H9 (cell line): ENCODE results near the gene LUZP1. TPM values are rescaled to one million over a fixed set of nuclear protein-coding genes. Genes with fewer than 3 reads are reported as not detected.

ENCODE experiments used
- DNase-seq: peaks from one replicate; pipeline ENCODE4 v3.0.0-alpha.2; 2017
- H2AFZ ChIP-seq: one replicate; pipeline ENCODE4 v1.6.1; 2013; ENCODE audit warnings: mild to moderate bottlenecking, low read length, control low read depth, moderate library complexity
- H2AK5ac ChIP-seq: 2 replicates; pipeline ENCODE4 v1.6.1; 2013; ENCODE audit warnings: low read length, control low read depth, mixed read lengths; ENCODE audit not compliant: insufficient read length
- H2BK120ac ChIP-seq: one replicate; pipeline ENCODE4 v1.6.1; 2013; ENCODE audit warnings: low read depth, mild to moderate bottlenecking, low read length, control low read depth, inconsistent platforms; ENCODE audit not compliant: poor library complexity, severe bottlenecking
- H2BK12ac ChIP-seq: 2 replicates; pipeline ENCODE4 v1.6.1; 2013; ENCODE audit warnings: low read length, control low read depth, mixed read lengths, low read depth; ENCODE audit not compliant: insufficient read length
- H2BK15ac ChIP-seq: 2 replicates; pipeline ENCODE4 v1.6.1; 2013; ENCODE audit warnings: low read depth, low read length, control low read depth
- H2BK20ac ChIP-seq: one replicate; pipeline ENCODE4 v1.6.1; 2013; ENCODE audit warnings: low read depth, mild to moderate bottlenecking, low read length, control low read depth, inconsistent platforms; ENCODE audit not compliant: poor library complexity, severe bottlenecking
- H2BK5ac ChIP-seq: 2 replicates; pipeline ENCODE4 v1.6.1; 2013; ENCODE audit warnings: low read length, control low read depth, mixed read lengths; ENCODE audit not compliant: insufficient read length
- H3K14ac ChIP-seq: 2 replicates; pipeline ENCODE4 v1.6.1; 2013; ENCODE audit warnings: low read length, control low read depth; ENCODE audit not compliant: insufficient read depth
- H3K18ac ChIP-seq: 2 replicates; pipeline ENCODE4 v1.6.1; 2013; ENCODE audit warnings: low read depth, mild to moderate bottlenecking, mixed read lengths, low read length, control low read depth; ENCODE audit not compliant: insufficient read length
- H3K23ac ChIP-seq: 2 replicates; pipeline ENCODE4 v1.6.1; 2013; ENCODE audit warnings: low read length, control low read depth, mixed read lengths, low read depth; ENCODE audit not compliant: insufficient read length
- H3K23me2 ChIP-seq: 2 replicates; pipeline ENCODE4 v1.6.1; 2013; ENCODE audit warnings: low read depth, mild to moderate bottlenecking, mixed read lengths, low read length, control low read depth; ENCODE audit not compliant: insufficient read length, poor library complexity, severe bottlenecking
- H3K27ac ChIP-seq: 2 replicates; pipeline ENCODE4 v1.5.1; 2013; ENCODE audit warnings: low read length, control low read depth, mixed read lengths, low read depth; ENCODE audit not compliant: insufficient read length
- H3K27me3 ChIP-seq: 2 replicates; pipeline ENCODE4 v1.6.1; 2013; ENCODE audit warnings: low read length, control low read depth, inconsistent platforms; ENCODE audit not compliant: insufficient read depth
- H3K4ac ChIP-seq: 2 replicates; pipeline ENCODE4 v1.6.1; 2013; ENCODE audit warnings: low read depth, mild to moderate bottlenecking, control low read depth, inconsistent platforms, low read length, moderate library complexity
- H3K4me1 ChIP-seq: 2 replicates; pipeline ENCODE4 v1.6.1; 2013; ENCODE audit warnings: low read length, control low read depth, inconsistent platforms; ENCODE audit not compliant: insufficient read depth
- H3K4me2 ChIP-seq: 2 replicates; pipeline ENCODE4 v1.6.1; 2013; ENCODE audit warnings: low read length, control low read depth, mixed read lengths; ENCODE audit not compliant: insufficient read length, insufficient read depth
- H3K56ac ChIP-seq: 2 replicates; pipeline ENCODE4 v1.6.1; 2013; ENCODE audit warnings: low read depth, mild to moderate bottlenecking, mixed read lengths, low read length, control low read depth; ENCODE audit not compliant: insufficient read length
- H3K79me1 ChIP-seq: 2 replicates; pipeline ENCODE4 v1.6.1; 2013; ENCODE audit warnings: low read depth, mild to moderate bottlenecking, moderate library complexity, low read length, control low read depth, inconsistent platforms; ENCODE audit not compliant: insufficient read depth, poor library complexity, severe bottlenecking
- H3K79me2 ChIP-seq: 2 replicates; pipeline ENCODE4 v1.6.1; 2013; ENCODE audit warnings: low read length, control low read depth, inconsistent platforms; ENCODE audit not compliant: insufficient read depth
- H3K9ac ChIP-seq: 2 replicates; pipeline ENCODE4 v1.6.1; 2013; ENCODE audit warnings: low read length, control low read depth, mixed read lengths; ENCODE audit not compliant: insufficient read length; ENCODE audit errors: extremely low read depth
- H3K9me3 ChIP-seq: one replicate; pipeline ENCODE4 v1.6.1; 2013; ENCODE audit warnings: low read depth, low read length, inconsistent platforms; ENCODE audit not compliant: control insufficient read depth
- H3T11ph ChIP-seq: one replicate; pipeline ENCODE4 v1.6.1; 2013; ENCODE audit warnings: mild to moderate bottlenecking, low read length, control low read depth, inconsistent platforms
- H4K20me1 ChIP-seq: one replicate; pipeline ENCODE4 v1.6.1; 2013; ENCODE audit not compliant: control insufficient read depth, insufficient read length, insufficient read depth
- H4K5ac ChIP-seq: 2 replicates; pipeline ENCODE4 v1.6.1; 2013; ENCODE audit warnings: low read depth, mild to moderate bottlenecking, mixed read lengths, low read length, control low read depth; ENCODE audit not compliant: insufficient read length
- H4K8ac ChIP-seq: replicated peaks from 2 replicates; pipeline ENCODE4 v1.6.1; 2013; ENCODE audit warnings: low read length, control low read depth, mixed read lengths, low read depth; ENCODE audit not compliant: insufficient read length
- H4K91ac ChIP-seq: 2 replicates; pipeline ENCODE4 v1.6.1; 2013; ENCODE audit warnings: low read depth, mild to moderate bottlenecking, moderate library complexity, mixed read lengths, low read length, control low read depth; ENCODE audit not compliant: insufficient read length
- H3K27ac Mint-ChIP-seq, 3 experiments: 2 replicates in 2 of 3; 3 replicates in 1 of 3; pipeline ENCODE4 v1.8.0; 2020 to 2021; ENCODE audit warnings: mixed read lengths in 3 of 3, mild to moderate bottlenecking in 1 of 3, moderate library complexity in 1 of 3
- H3K27me3 Mint-ChIP-seq: 2 replicates; pipeline ENCODE4 v1.8.0; 2021; ENCODE audit warnings: low read depth, mild to moderate bottlenecking, moderate library complexity, mixed read lengths
- H3K36me3 Mint-ChIP-seq, 3 experiments: 2 replicates in 2 of 3; 3 replicates in 1 of 3; pipeline ENCODE4 v1.8.0; 2020 to 2021; ENCODE audit warnings: low read depth in 3 of 3, mixed read lengths in 3 of 3; ENCODE audit not compliant: insufficient read depth in 1 of 3
- H3K4me1 Mint-ChIP-seq, 2 experiments: 2 replicates each; pipeline ENCODE4 v1.8.0; 2020; ENCODE audit warnings: mixed read lengths in 2 of 2
- H3K4me3 Mint-ChIP-seq, 2 experiments: 2 replicates in 1 of 2; 3 replicates in 1 of 2; pipeline ENCODE4 v1.8.0; 2020 to 2021; ENCODE audit warnings: mild to moderate bottlenecking in 2 of 2, mixed read lengths in 2 of 2, moderate library complexity in 1 of 2
- H3K9me3 Mint-ChIP-seq, 2 experiments: 2 replicates in 1 of 2; 3 replicates in 1 of 2; pipeline ENCODE4 v1.8.0; 2020; ENCODE audit warnings: mild to moderate bottlenecking in 2 of 2, mixed read lengths in 2 of 2, moderate library complexity in 1 of 2
- CTCF ChIP-seq: fragments of 200-600 bp; sonication (generic); conservative IDR thresholded peaks from 3 replicates; pipeline ENCODE4 v1.8.0; 2021; ENCODE audit warnings: antibody characterized with exemption, mild to moderate bottlenecking
- WGBS: extraction: QIAGEN DNeasy Blood & Tissue Kit; methylation state at CpG from one replicate; pipeline ENCODE4 v1.1.7; 2013; ENCODE audit warnings: missing lambda C conversion rate, low lambda C conversion rate, mixed read lengths; ENCODE audit not compliant: insufficient read length; ENCODE audit errors: extremely low coverage; 5-methylcytosine and 5-hydroxymethylcytosine counted together
- total RNA-seq: library from RNA; stranded (reverse); gene quantifications from 2 replicates; pipeline ENCODE4 v1.2.1, GENCODE V29; 2021

Gene LUZP1
- total RNA-seq, 1 experiment from 2014 or later: 48.2 TPM

- Histone ChIP-seq H3T11ph (no peak overlapping the region), H3K23ac (no peak overlapping the region), H3K4me2 (no peak overlapping the region), H2AFZ (no peak overlapping the region), H3K79me2 (peaks cover 38% of the 10 kb centered on the region; the same call in 1 of the 2 replicates), H2AK5ac (no peak overlapping the region), H3K9ac (no peak overlapping the region), H2BK15ac (no peak overlapping the region), H3K4me1 (no peaks in the 10 kb centered on the region; the same call in 1 of the 2 replicates), H3K27me3 (no peaks in the 10 kb centered on the region), H3K27ac (no peak overlapping the region), H3K9me3 (no peaks in the 10 kb centered on the region), H3K23me2 (peaks cover 6% of the 10 kb centered on the region), H3K18ac (no peak overlapping the region), H4K5ac (no peak overlapping the region), H2BK120ac (no peak overlapping the region), H4K8ac (no peak overlapping the region), H4K91ac (no peak overlapping the region), H3K14ac (no peak overlapping the region), H2BK12ac (no peak overlapping the region), H3K79me1 (peaks cover 11% of the 10 kb centered on the region), H3K4ac (no peak overlapping the region), H3K56ac (no peak overlapping the region), H4K20me1 (no peaks in the 10 kb centered on the region), H2BK5ac (no peak overlapping the region), H2BK20ac (no peak overlapping the region)
- TF ChIP-seq CTCF: no peak
- Mint-ChIP-seq H3K9me3 (0 out of 5 replicates have a peak, but pooled peaks cover 0 to 2% of the 10 kb centered on the region in 2 experiments), H3K4me3 (no peak overlapping the region), H3K27ac (peak overlapping the region in 1 of 3 experiments; percentile 54; a peak in 1 of 7 replicates), H3K27me3 (no peaks in the 10 kb centered on the region), H3K4me1 (peaks cover 36 to 38% of the 10 kb centered on the region in 2 experiments), H3K36me3 (peaks cover 0 to 7% (median 2%) of the 10 kb centered on the region in 3 experiments; a peak in 4 of 7 replicates)
- no CpG with 5 or more reads among the region's 3 CpGs for WGBS
- no peak for DNase-seq
These were observed 5.3 kb downstream of the LUZP1 start for GRCh38 chr1:23163395-23163794.
